ENCODE results near the gene NELFB.

DNA sequence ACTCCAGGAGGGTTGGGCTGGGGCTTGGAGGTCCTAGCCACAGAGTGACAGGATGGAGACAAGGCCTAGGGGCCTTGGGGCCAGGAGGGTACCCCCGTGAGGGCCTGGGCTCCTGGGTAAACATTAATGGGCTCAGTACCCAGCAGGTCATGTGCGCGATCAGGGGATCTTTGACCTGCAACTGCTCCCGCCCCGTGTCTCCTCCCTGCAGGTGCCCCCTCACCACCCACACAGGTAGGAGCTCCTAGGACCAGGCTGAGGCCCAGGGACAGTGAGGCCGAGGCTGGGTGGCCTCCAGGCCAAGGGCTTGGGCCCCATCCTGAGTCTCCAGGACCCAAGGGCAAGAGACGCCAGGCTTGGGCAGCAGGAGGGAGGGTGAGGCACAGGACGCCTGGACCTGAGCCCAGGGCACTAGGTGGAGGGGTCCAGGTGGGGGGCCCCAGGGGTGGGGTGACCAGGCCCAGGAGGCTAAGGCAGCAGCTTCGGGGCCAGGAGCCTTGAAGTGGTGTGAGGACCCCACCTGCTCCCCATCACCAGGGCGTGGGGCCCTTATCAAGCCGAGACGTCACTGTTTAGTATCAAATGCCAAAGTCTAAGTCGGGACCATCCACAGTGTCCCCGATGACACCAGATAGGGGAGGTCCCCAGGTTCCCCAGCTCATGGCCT is 24.3 kb upstream of the NELFB start, which contains the start of gene SLC34A3:
- TF ChIP-seq, protein P1, sequence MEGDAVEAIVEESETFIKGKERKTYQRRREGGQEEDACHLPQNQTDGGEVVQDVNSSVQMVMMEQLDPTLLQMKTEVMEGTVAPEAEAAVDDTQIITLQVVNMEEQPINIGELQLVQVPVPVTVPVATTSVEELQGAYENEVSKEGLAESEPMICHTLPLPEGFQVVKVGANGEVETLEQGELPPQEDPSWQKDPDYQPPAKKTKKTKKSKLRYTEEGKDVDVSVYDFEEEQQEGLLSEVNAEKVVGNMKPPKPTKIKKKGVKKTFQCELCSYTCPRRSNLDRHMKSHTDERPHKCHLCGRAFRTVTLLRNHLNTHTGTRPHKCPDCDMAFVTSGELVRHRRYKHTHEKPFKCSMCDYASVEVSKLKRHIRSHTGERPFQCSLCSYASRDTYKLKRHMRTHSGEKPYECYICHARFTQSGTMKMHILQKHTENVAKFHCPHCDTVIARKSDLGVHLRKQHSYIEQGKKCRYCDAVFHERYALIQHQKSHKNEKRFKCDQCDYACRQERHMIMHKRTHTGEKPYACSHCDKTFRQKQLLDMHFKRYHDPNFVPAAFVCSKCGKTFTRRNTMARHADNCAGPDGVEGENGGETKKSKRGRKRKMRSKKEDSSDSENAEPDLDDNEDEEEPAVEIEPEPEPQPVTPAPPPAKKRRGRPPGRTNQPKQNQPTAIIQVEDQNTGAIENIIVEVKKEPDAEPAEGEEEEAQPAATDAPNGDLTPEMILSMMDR (IDR thresholded peaks at IDR 0.05; ENCODE audit: low read depth, low read length, missing input control) = no peak
- TF ChIP-seq TAF1 (conservative IDR thresholded peaks at IDR 0.05) = no peak
- no peak for TF ChIP-seq YY1 (IDR thresholded peaks at IDR 0.05)
- TF ChIP-seq RAD21 (IDR thresholded peaks at IDR 0.05) = no peak
- TF ChIP-seq HNF4A (conservative IDR thresholded peaks at IDR 0.05) = no peak
- TF ChIP-seq, protein P2, sequence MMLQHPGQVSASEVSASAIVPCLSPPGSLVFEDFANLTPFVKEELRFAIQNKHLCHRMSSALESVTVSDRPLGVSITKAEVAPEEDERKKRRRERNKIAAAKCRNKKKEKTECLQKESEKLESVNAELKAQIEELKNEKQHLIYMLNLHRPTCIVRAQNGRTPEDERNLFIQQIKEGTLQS (IDR thresholded peaks at IDR 0.05) = no peak
